Measurements from ENCODE around the gene OR4K2.

The OR4K2 gene

DNA sequence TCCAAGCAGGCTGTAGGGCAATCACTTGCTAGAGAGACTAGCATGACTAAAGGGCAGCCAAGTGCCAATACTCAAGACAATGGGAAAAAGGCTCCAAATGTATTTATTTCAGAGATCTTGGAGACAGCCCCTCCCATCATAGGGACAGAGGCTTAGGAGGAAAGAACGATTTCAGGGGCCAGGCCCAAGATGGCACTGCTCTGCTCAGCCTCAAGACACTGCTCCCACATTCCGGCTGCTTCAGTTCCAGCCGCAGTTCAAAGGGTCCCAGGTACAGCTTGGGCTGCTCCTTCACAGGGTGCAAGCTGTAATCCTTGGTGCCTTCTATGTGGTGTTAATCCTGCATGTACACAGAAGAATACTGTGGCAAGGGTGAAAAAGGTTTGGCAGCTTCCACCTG is 26.1 kb downstream of the OR4K2 start:
- peaks cover 51% of the 10 kb centered on the region for H3K9me3 ChIP-seq (ENCODE audit: control insufficient read depth, insufficient read depth, low read depth, low read length)
- no peak overlapping the region for H3K9ac ChIP-seq (ENCODE audit: low read length)
- no peak overlapping the region for H3K27ac ChIP-seq (ENCODE audit: low read depth, low read length)
- H3K4me3 ChIP-seq (ENCODE audit: low read depth, low read length) = no peak overlapping the region
- no peaks in the 10 kb centered on the region for H3K27me3 ChIP-seq (ENCODE audit: control insufficient read depth, insufficient read depth, low read length)
- no peaks in the 10 kb centered on the region for H3K4me1 ChIP-seq (ENCODE audit: control insufficient read depth, insufficient read depth, low read length)
- no peaks in the 10 kb centered on the region for H3K36me3 ChIP-seq (ENCODE audit: control insufficient read depth, insufficient read depth, low read length)

DNA sequence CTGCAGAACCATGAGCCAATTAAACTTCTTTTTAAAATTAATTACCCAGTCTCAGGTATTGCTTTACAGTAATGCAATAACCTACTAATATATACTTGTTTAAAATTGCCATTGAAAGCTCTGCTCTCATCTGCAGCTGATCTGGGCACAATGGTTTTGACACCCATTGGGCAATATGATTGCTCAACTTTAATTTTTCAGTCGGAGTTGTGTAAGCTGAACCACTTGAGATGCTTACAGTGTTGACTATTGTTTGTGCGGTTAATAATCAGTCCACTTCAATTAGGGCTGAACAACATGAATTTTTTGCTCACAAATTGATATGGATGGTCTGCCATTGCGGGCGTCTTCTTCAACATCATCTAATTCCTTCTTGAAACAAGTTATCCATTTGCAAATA is 27.5 kb downstream of the OR4K2 start:
- peaks cover 50% of the 10 kb centered on the region for H3K9me3 ChIP-seq (ENCODE audit: control insufficient read depth, insufficient read depth, low read depth, low read length)
- H3K27me3 ChIP-seq (ENCODE audit: control insufficient read depth, insufficient read depth, low read length) = no peaks in the 10 kb centered on the region
- no peak overlapping the region for H3K4me3 ChIP-seq (ENCODE audit: low read depth, low read length)
- no peak overlapping the region for H3K27ac ChIP-seq (ENCODE audit: low read depth, low read length)
- H3K36me3 ChIP-seq (ENCODE audit: control insufficient read depth, insufficient read depth, low read length) = no peaks in the 10 kb centered on the region
- no peak overlapping the region for H3K9ac ChIP-seq (ENCODE audit: low read length)
- no peaks in the 10 kb centered on the region for H3K4me1 ChIP-seq (ENCODE audit: control insufficient read depth, insufficient read depth, low read length)

DNA sequence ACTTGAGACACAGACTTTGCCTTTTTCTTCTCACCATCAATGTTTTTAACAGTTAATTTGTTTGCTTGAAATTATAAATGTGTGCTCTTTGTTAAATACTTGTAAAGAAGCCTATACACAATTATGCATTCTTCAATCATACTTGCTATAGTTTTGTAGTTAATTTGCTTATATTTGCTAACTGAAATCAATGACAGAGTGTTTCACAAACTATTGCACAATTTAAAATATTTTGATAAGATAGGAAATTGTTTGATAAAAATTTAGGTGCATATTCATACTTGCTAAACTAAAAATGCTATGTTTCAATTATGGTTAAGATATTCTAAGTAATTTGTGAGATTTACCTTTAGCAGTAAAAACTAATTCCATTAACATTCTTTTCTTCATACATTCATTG is 31.7 kb downstream of the OR4K2 start:
- peaks cover 38% of the 10 kb centered on the region; the same call in 1 of the 2 replicates for H3K9me3 ChIP-seq (ENCODE audit: control insufficient read depth, insufficient read depth, low read depth, low read length)
- no peak overlapping the region for H3K27ac ChIP-seq (ENCODE audit: low read depth, low read length)
- H3K36me3 ChIP-seq (ENCODE audit: control insufficient read depth, insufficient read depth, low read length) = no peaks in the 10 kb centered on the region
- no peak overlapping the region for H3K9ac ChIP-seq (ENCODE audit: low read length)
- no peaks in the 10 kb centered on the region for H3K27me3 ChIP-seq (ENCODE audit: control insufficient read depth, insufficient read depth, low read length)
- H3K4me1 ChIP-seq (ENCODE audit: control insufficient read depth, insufficient read depth, low read length) = no peaks in the 10 kb centered on the region
- no peak overlapping the region for H3K4me3 ChIP-seq (ENCODE audit: low read depth, low read length)

DNA sequence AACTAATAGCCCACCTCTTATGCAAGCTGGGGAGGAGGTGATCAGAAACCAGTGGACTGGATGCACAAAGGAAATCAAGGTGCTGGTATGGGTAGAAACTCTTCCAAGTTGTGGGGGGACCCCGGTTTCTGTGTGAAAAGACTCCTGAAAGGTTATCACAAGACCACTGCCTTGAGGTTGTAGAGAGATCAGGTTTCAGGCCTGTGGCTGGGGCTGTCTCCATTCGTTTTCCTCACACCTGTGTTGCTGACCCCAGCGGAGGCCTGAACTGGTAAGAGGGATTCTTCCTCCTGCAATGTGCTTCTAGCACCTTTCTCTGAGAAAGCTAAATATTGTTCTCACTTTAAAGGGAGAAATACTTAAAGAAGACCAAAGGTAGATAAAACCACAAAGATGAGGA is 36.2 kb downstream of the OR4K2 start:
- Histone ChIP-seq H3K9me3 (ENCODE audit: control insufficient read depth, insufficient read depth, low read depth, low read length) (peaks cover 23% of the 10 kb centered on the region; the same call in 1 of the 2 replicates), H3K36me3 (ENCODE audit: control insufficient read depth, insufficient read depth, low read length) (no peaks in the 10 kb centered on the region), H3K9ac (ENCODE audit: low read length) (no peak overlapping the region), H3K4me1 (ENCODE audit: control insufficient read depth, insufficient read depth, low read length) (no peaks in the 10 kb centered on the region), H3K27me3 (ENCODE audit: control insufficient read depth, insufficient read depth, low read length) (no peaks in the 10 kb centered on the region), H3K4me3 (ENCODE audit: low read depth, low read length) (no peak overlapping the region), H3K27ac (ENCODE audit: low read depth, low read length) (no peak overlapping the region)

DNA sequence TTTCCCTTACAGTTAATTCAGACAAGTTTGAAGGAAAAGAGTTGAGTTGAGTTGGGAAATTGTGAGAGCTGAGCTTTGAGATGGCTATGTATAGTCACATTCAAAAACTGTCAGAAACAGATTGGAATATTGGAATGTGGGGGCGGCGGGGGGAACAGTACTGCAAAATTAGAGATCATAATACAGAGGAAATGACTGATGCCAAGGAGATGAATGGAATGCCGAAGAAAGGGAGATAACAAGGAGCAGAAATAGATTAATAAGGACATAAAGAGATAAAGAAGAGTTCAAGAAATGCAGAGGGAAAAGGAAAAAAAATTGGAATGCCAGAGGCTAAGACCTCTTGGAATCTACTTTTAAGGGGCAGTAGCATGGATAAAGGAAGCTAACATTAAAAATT is 42.3 kb downstream of the OR4K2 start:
- H3K4me3 ChIP-seq (ENCODE audit: low read depth, low read length) = no peak overlapping the region
- H3K27me3 ChIP-seq (ENCODE audit: control insufficient read depth, insufficient read depth, low read length) = no peaks in the 10 kb centered on the region
- no peaks in the 10 kb centered on the region for H3K36me3 ChIP-seq (ENCODE audit: control insufficient read depth, insufficient read depth, low read length)
- no peaks in the 10 kb centered on the region for H3K4me1 ChIP-seq (ENCODE audit: control insufficient read depth, insufficient read depth, low read length)
- H3K9ac ChIP-seq (ENCODE audit: low read length) = no peak overlapping the region
- peaks cover 31% of the 10 kb centered on the region; the same call in 1 of the 2 replicates for H3K9me3 ChIP-seq (ENCODE audit: control insufficient read depth, insufficient read depth, low read depth, low read length)
- no peak overlapping the region for H3K27ac ChIP-seq (ENCODE audit: low read depth, low read length)

DNA sequence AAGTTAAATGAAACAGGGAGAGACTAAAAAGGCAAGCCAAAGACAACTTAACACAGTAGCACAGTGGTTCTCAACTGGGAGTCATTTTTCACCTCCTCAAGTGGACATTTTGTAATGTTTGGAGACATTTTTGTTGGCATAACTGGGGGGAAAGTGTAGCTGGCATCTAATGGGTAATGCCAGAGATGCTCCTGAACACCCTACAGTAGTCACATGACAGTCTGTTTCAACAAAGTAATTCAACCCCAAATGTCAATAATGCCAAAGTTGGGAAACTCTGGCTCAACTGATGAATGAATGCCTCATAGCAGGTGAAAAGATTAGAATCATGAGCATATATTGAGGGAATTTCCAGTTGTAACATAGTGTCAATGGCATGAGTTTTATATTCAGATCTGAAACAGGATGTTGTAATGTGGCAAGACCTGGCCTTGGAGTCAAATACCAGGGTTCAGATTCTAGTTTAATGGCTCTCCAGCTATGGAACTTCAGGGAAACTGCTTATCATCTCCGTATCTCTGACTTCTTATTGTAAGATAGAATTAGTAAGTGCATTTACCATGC is 43.1 kb downstream of the OR4K2 start:
- Histone ChIP-seq H3K9ac (ENCODE audit: low read length) (no peak overlapping the region), H3K27me3 (ENCODE audit: control insufficient read depth, insufficient read depth, low read length) (no peaks in the 10 kb centered on the region), H3K36me3 (ENCODE audit: control insufficient read depth, insufficient read depth, low read length) (no peaks in the 10 kb centered on the region), H3K27ac (ENCODE audit: low read depth, low read length) (no peak overlapping the region), H3K4me3 (ENCODE audit: low read depth, low read length) (no peak overlapping the region), H3K9me3 (ENCODE audit: control insufficient read depth, insufficient read depth, low read depth, low read length) (peaks cover 32% of the 10 kb centered on the region; the same call in 1 of the 2 replicates), H3K4me1 (ENCODE audit: control insufficient read depth, insufficient read depth, low read length) (no peaks in the 10 kb centered on the region)

DNA sequence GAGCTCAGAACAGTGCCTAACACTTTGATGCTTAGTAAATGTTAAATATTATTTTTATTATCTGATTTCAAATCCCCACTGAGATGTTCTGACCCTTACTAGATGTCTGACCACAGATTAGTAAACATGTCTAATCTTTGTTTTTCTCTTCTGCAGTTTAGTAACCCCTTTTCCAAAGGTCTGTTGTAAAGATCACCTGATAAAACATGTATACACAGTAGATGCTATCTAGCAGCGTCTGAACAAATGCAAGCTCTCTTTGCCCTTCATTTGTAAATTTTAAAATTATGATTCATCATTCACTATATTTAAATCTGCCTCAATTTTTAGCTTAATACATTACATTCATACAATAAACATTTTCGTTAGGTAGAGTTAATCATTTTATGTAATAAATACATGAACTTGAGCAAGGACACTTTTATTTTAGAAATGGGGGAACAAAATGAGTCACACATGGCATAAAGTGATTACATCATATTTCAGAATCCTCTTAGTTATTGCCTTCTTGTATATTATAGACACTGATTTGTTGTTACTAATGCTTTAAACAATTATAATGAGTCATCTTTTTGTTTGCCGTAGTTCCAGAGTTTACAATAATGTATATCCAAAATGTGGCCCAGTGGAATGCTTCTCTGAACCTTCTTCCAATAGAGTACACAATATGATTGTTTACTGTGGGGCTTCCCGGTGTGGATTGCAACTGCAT is 43.8 kb downstream of the OR4K2 start:
- Histone ChIP-seq H3K9ac (ENCODE audit: low read length) (no peak overlapping the region), H3K4me3 (ENCODE audit: low read depth, low read length) (no peak overlapping the region), H3K27ac (ENCODE audit: low read depth, low read length) (no peak overlapping the region), H3K9me3 (ENCODE audit: control insufficient read depth, insufficient read depth, low read depth, low read length) (peaks cover 32% of the 10 kb centered on the region; the same call in 1 of the 2 replicates), H3K27me3 (ENCODE audit: control insufficient read depth, insufficient read depth, low read length) (no peaks in the 10 kb centered on the region), H3K4me1 (ENCODE audit: control insufficient read depth, insufficient read depth, low read length) (no peaks in the 10 kb centered on the region), H3K36me3 (ENCODE audit: control insufficient read depth, insufficient read depth, low read length) (no peaks in the 10 kb centered on the region)

DNA sequence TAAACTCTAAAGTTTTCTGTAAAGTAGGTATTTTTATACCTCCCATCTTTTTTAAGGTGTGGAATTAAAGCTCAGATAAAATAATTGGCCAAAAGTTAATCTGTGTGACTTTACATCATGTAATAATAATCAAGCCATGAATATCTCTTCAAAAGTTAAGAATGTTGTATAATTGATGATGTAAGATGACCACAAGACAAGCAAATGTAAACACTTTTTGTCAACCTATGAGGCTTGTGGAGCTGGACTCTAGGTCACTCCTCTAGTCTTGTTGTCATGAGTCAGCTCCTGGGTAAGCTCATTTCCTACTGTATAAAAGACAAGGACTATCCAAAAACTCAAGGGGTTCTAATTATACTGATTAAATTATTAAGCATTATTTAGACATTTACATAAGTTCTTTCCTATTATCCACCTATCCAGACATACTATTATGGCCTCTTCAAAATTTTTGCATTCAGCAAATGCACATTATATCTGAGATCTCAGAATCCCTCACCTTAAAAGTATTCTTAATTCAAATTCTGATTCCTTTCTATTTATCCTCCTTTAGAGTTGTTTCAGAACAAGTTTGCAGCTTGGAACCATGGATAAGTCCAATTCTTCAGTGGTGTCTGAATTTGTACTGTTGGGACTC is 45.2 kb downstream of the OR4K2 start, which contains the start of gene OR4K5:
OR4K5 (plus strand) TSS at position 587 of the 637 bp plus-strand sequence; CDS start at position 587, 0 bp downstream.
- Histone ChIP-seq H3K4me1 (ENCODE audit: control insufficient read depth, insufficient read depth, low read length) (no peaks in the 10 kb centered on the region), H3K36me3 (ENCODE audit: control insufficient read depth, insufficient read depth, low read length) (no peaks in the 10 kb centered on the region), H3K4me3 (ENCODE audit: low read depth, low read length) (no peak within 1 kb of the TSS), H3K27me3 (ENCODE audit: control insufficient read depth, insufficient read depth, low read length) (no peaks in the 10 kb centered on the region), H3K9ac (ENCODE audit: low read length) (no peak within 1 kb of the TSS), H3K9me3 (ENCODE audit: control insufficient read depth, insufficient read depth, low read depth, low read length) (peaks cover 34% of the 10 kb centered on the region; the same call in 1 of the 2 replicates), H3K27ac (ENCODE audit: low read depth, low read length) (no peak within 1 kb of the TSS)

DNA sequence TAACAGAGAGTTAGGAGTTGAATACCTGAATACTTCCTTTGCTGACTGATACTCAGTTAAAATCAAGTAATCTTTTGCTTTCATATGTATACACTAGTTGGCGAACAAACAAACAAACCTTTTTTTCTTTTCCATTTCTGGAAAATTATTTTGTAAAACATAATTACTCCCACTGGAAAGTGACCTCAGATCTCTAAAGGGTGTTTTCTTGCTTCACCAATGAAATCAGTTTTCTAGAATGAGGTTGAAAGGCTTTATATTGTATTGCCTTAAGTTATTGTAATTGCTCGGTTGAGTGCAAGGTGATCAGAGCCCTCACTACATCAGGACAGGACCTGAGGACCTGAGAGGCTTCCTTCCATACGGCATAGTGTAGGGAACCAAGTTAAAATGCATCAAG is 55.7 kb downstream of the OR4K2 start, which contains the start of gene OR4K1:
OR4K1 (plus strand) TSS at position 301 of the 400 bp plus-strand sequence. CDS start 4,750 bp downstream, outside the sequence.
- Histone ChIP-seq H3K27me3 (ENCODE audit: control insufficient read depth, insufficient read depth, low read length) (no peaks in the 10 kb centered on the region), H3K36me3 (ENCODE audit: control insufficient read depth, insufficient read depth, low read length) (no peaks in the 10 kb centered on the region), H3K9ac (ENCODE audit: low read length) (no peak within 1 kb of the TSS), H3K9me3 (ENCODE audit: control insufficient read depth, insufficient read depth, low read depth, low read length) (peaks cover 29% of the 10 kb centered on the region; the same call in 1 of the 2 replicates), H3K4me3 (ENCODE audit: low read depth, low read length) (no peak within 1 kb of the TSS), H3K27ac (ENCODE audit: low read depth, low read length) (no peak within 1 kb of the TSS), H3K4me1 (ENCODE audit: control insufficient read depth, insufficient read depth, low read length) (no peaks in the 10 kb centered on the region)
